CD4-positive, alpha-beta T cell (primary cell): ENCODE measurements around the gene HSPB6. TPM values are rescaled to one million over a fixed set of nuclear protein-coding genes. Genes with fewer than 3 reads are reported as not detected.

Experiments
- ATAC-seq: fragments of 200-7000 bp; cut with Tn5 transposase; one replicate; pipeline ENCODE4 v1.10.0; 2022; ENCODE audit warnings: mild to moderate bottlenecking; ENCODE audit not compliant: poor library complexity
- CTCF ChIA-PET: fragments of 350-600 bp; sonication (Branson Sonifier 250); formaldehyde crosslinking; loops from one replicate; lab custom pipeline; 2021; ENCODE audit warnings: antibody characterized with exemption, inconsistent platforms; lab: Charles Lee
- POLR2A ChIA-PET: fragments of 350-600 bp; sonication (Branson Sonifier 250); formaldehyde crosslinking; loops from one replicate; lab custom pipeline; 2021; ENCODE audit warnings: antibody characterized with exemption, inconsistent platforms; lab: Charles Lee
- DNase-seq, 14 experiments: peaks; one replicate each; pipeline ENCODE4 v3.0.0-alpha.2; 2013 to 2020; ENCODE audit warnings: mixed read lengths in 2 of 14
- H3K27ac ChIP-seq, 2 donors: one replicate each; pipeline versions ENCODE4 v1.5.1 to v1.7.0; 2013; ENCODE audit warnings: low read length in 2 of 2, low read depth in 1 of 2, mild to moderate bottlenecking in 1 of 2
- H3K27me3 ChIP-seq, 2 experiments: 1 replicate in 1 of 2; 2 replicates in 1 of 2; pipeline versions ENCODE4 v1.6.1 to v1.7.0; 2013; ENCODE audit warnings: low read length in 2 of 2, control low read depth in 1 of 2, mild to moderate bottlenecking in 1 of 2, moderate library complexity in 1 of 2; ENCODE audit not compliant: insufficient read depth in 2 of 2, control insufficient read depth in 1 of 2
- H3K36me3 ChIP-seq: one replicate; pipeline ENCODE4 v1.6.1; 2013; ENCODE audit warnings: low read length, control low read depth; ENCODE audit not compliant: insufficient read depth
- H3K4me1 ChIP-seq: one replicate; pipeline ENCODE4 v1.6.1; 2013; ENCODE audit warnings: low read length, control low read depth; ENCODE audit not compliant: insufficient read depth
- H3K4me3 ChIP-seq: one replicate; pipeline ENCODE4 v1.5.1; 2013; ENCODE audit warnings: mild to moderate bottlenecking, low read length, moderate library complexity
- H3K9me3 ChIP-seq, 2 experiments: 1 replicate in 1 of 2; 2 replicates in 1 of 2; pipeline versions ENCODE4 v1.6.1 to v1.7.0; 2013; ENCODE audit warnings: low read length in 2 of 2, mild to moderate bottlenecking in 2 of 2, control low read depth in 1 of 2, moderate library complexity in 1 of 2; ENCODE audit not compliant: control insufficient read depth in 1 of 2, insufficient read depth in 1 of 2
- H3K27ac Mint-ChIP-seq: one replicate; pipeline ENCODE4 v1.8.0; 2020; ENCODE audit warnings: mixed read lengths
- H3K27me3 Mint-ChIP-seq: one replicate; pipeline ENCODE4 v1.8.0; 2021; ENCODE audit warnings: mixed read lengths
- H3K36me3 Mint-ChIP-seq: one replicate; pipeline ENCODE4 v1.8.0; 2021; ENCODE audit warnings: low read depth, mixed read lengths
- H3K4me1 Mint-ChIP-seq: one replicate; pipeline ENCODE4 v1.8.0; 2021; ENCODE audit warnings: low read depth, mixed read lengths
- H3K4me3 Mint-ChIP-seq: one replicate; pipeline ENCODE4 v1.8.0; 2020; ENCODE audit warnings: mild to moderate bottlenecking, mixed read lengths
- H3K9me3 Mint-ChIP-seq: one replicate; pipeline ENCODE4 v1.8.0; 2020; ENCODE audit warnings: mixed read lengths
- intact Hi-C, 2 experiments: fragments of 100-400 bp; cut with DNase I in 1 of 2; cut with micrococcal nuclease in 1 of 2; formaldehyde crosslinking; loops; one replicate each; pipeline versions ENCODE4 v1.15.1 to v1.9.0; 2023 to 2025; cut with DNase I, micrococcal nuclease
- total RNA-seq, 174 experiments: library from RNA in 2 of 174; stranded (reverse) in 2 of 174; gene quantifications; one replicate each; pipeline ENCODE4 v1.2.3 and lab custom pipeline; 2021 to 2026
- TF ChIP-seq, protein P1 (sequence below): fragments of 200-600 bp; IDR thresholded peaks from one replicate; pipeline ENCODE4 v1.8.0; 2022; ENCODE audit warnings: antibody characterized with exemption, mild to moderate bottlenecking

The HSPB6 gene
- total RNA-seq, 2 experiments from 2014 or later: not detected

DNA sequence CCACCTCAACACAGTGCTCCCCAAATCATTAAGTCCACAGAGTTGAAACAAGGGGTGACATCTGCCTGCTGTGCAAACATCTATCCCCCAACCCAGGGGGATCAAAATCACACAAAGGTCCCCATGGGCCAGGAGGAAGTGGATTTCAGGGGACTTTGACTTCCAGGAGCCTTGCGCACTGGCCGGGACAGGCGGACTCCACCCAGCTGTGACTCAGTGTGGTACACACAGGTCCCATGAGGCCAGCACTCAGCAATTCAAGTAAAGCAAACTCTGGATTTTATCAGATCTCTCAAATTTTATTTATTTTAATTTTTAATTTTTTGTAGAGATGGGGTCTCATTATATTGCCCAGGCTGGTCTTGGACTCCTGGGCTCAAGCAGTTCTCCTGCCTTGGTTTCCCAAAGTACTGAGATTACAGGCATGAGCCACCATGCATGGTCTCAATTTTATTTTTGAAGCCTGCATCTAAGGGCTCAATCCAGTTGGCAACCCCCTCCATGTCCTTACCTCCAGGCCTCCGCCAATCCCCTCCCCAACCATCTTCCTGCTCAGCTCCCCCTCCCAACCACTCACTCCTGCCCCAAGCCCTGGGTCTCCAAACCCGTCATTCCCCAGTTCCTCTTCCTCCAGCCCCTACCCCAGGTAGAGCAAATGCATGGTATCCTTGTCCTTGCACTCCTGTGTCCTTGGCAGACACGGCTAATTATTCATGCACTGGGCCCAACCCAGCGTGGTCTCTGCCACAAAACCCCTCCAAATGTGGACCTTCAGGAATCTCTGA lies 36.7 kb upstream of the HSPB6 start:
- DNase-seq (no peak), ATAC-seq (no peak)
- no peak overlapping the region for H3K27ac Mint-ChIP-seq
- H3K36me3 Mint-ChIP-seq: no peaks in the 10 kb centered on the region
- POLR2A ChIA-PET: no interaction called here
- TF ChIP-seq, protein P1, sequence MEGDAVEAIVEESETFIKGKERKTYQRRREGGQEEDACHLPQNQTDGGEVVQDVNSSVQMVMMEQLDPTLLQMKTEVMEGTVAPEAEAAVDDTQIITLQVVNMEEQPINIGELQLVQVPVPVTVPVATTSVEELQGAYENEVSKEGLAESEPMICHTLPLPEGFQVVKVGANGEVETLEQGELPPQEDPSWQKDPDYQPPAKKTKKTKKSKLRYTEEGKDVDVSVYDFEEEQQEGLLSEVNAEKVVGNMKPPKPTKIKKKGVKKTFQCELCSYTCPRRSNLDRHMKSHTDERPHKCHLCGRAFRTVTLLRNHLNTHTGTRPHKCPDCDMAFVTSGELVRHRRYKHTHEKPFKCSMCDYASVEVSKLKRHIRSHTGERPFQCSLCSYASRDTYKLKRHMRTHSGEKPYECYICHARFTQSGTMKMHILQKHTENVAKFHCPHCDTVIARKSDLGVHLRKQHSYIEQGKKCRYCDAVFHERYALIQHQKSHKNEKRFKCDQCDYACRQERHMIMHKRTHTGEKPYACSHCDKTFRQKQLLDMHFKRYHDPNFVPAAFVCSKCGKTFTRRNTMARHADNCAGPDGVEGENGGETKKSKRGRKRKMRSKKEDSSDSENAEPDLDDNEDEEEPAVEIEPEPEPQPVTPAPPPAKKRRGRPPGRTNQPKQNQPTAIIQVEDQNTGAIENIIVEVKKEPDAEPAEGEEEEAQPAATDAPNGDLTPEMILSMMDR: no peak
- Histone ChIP-seq H3K4me3 (no peak overlapping the region), H3K4me1 (peaks cover 8% of the 10 kb centered on the region), H3K27me3 (peaks cover 9 to 12% of the 10 kb centered on the region in 2 experiments), H3K9me3 (peaks cover 0 to 8% of the 10 kb centered on the region in 2 experiments), H3K27ac (no peak overlapping the region), H3K36me3 (no peaks in the 10 kb centered on the region)
- intact Hi-C loops: no loop called here
- no peaks in the 10 kb centered on the region for H3K4me1 Mint-ChIP-seq
- no peak overlapping the region for H3K4me3 Mint-ChIP-seq
- H3K9me3 Mint-ChIP-seq: no peaks in the 10 kb centered on the region
- CTCF ChIA-PET: no interaction called here
- peaks cover 31% of the 10 kb centered on the region for H3K27me3 Mint-ChIP-seq

DNA sequence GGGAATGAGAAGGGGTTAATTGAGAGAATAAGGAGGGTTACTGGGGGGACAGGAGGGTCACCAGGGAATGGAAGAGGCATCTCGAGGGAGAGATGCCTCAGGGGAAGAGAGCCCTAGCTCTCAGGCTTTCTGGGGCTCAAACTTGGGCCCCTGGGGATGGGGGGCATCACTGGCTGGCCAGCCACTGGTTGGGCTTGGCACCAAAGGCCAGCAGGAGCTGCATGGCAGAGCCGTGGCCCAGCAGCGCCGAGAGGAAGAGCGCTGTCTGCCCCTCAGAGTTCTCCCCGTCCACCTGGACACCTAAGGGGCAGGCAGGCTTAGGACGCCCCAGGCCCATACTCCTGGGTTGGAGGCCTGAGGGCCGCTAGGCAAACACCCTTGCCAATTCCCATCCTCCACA lies 36.1 kb upstream of the HSPB6 start:
- no peak for DNase-seq
- H3K4me3 Mint-ChIP-seq: no peak overlapping the region
- H3K9me3 ChIP-seq: peaks cover 0 to 8% of the 10 kb centered on the region in 2 experiments
- H3K9me3 Mint-ChIP-seq: no peaks in the 10 kb centered on the region
- intact Hi-C loops: no loop called here
- no peak overlapping the region for H3K4me3 ChIP-seq
- TF ChIP-seq, protein P1: no peak
- H3K27ac Mint-ChIP-seq: no peak overlapping the region
- H3K4me1 ChIP-seq: peaks cover 8% of the 10 kb centered on the region
- CTCF ChIA-PET: no interaction called here
- H3K4me1 Mint-ChIP-seq: no peaks in the 10 kb centered on the region
- H3K27me3 ChIP-seq: peaks cover 9 to 12% of the 10 kb centered on the region in 2 experiments
- no peaks in the 10 kb centered on the region for H3K36me3 ChIP-seq
- ATAC-seq: no peak
- H3K27ac ChIP-seq: no peak overlapping the region
- no peaks in the 10 kb centered on the region for H3K36me3 Mint-ChIP-seq
- POLR2A ChIA-PET: no interaction called here
- peaks cover 26% of the 10 kb centered on the region for H3K27me3 Mint-ChIP-seq

DNA sequence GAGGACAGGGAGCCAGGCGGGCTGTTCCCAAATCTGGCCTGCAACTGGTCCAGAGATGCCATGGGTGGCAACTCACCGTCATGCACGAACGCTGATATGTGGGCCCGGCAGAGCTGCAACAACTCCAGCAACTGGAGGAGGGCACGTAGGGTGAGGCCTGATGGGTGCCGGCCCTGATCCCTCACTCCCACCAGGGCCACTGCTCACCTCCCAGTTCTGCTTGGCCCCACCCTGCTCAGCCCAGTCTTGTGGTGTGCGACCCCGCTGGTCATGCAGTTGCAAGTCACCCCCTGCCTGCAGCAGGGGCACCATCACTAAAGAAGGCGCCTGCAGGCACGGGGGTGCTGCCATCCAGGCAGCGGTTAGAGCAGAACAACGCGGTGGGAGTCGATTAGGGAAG lies 35.5 kb upstream of the HSPB6 start:
- intact Hi-C loops: no loop called here
- CTCF ChIA-PET: no interaction called here
- Histone ChIP-seq H3K4me1 (peaks cover 3% of the 10 kb centered on the region), H3K36me3 (no peaks in the 10 kb centered on the region), H3K9me3 (peaks cover 0 to 8% of the 10 kb centered on the region in 2 experiments), H3K4me3 (no peak overlapping the region), H3K27ac (no peak overlapping the region), H3K27me3 (peaks cover 9 to 12% of the 10 kb centered on the region in 2 experiments)
- no peaks in the 10 kb centered on the region for H3K36me3 Mint-ChIP-seq
- H3K4me3 Mint-ChIP-seq: no peak overlapping the region
- TF ChIP-seq, protein P1: no peak
- DNase-seq: no peak
- no peak overlapping the region for H3K27ac Mint-ChIP-seq
- H3K4me1 Mint-ChIP-seq: no peaks in the 10 kb centered on the region
- no peak for ATAC-seq
- H3K27me3 Mint-ChIP-seq: peaks cover 22% of the 10 kb centered on the region
- no peaks in the 10 kb centered on the region for H3K9me3 Mint-ChIP-seq
- POLR2A ChIA-PET: no interaction called here
